GM21528 (cell line): ENCODE results near the gene GALP.
"Not testable (repeated sequence)": the region's sequence is repeated elsewhere in the genome, so short reads cannot be mapped to it uniquely, and the experiment has no call there.

Experiments
- ATAC-seq: cut with Tn5 transposase; IDR thresholded peaks from one replicate; pipeline ENCODE4 v1.9.1; 2021; ENCODE audit warnings: mild to moderate bottlenecking, moderate library complexity; ENCODE audit not compliant: unreplicated experiment, low FRiP score

GALP gene

GRCh38 chr19:56177564-56178243 is 1.9 kb downstream of the GALP start:
- ATAC-seq: no peak

DNA sequence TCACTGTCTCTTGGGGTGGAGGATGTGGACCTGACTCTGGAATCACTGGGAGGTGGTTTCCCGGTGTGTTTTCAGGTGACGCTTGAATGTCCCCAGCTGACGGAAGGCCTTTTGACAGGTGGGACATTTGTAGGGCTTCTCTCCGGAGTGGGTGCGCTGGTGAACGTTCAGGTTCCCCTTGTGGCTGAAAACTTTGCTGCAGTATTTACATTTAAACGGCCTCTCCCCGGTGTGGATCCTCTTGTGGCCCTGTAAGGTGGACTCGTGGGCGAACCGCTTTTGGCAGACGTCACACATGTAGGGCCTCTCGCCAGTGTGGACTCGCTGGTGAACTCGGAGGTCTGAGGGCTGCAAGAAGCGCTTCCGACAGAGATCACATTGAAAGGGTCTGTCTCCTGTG is 14.0 kb downstream of the GALP start:
- no peak for ATAC-seq

GRCh38 chr19:56191115-56191514 is 15.3 kb downstream of the GALP start:
- ATAC-seq: no peak

GRCh38 chr19:56191711-56192110 is 15.9 kb downstream of the GALP start:
- ATAC-seq: no peak

- no peak for ATAC-seq
Measured at GRCh38 chr19:56193981-56194640, 18.3 kb downstream of the GALP start.

DNA sequence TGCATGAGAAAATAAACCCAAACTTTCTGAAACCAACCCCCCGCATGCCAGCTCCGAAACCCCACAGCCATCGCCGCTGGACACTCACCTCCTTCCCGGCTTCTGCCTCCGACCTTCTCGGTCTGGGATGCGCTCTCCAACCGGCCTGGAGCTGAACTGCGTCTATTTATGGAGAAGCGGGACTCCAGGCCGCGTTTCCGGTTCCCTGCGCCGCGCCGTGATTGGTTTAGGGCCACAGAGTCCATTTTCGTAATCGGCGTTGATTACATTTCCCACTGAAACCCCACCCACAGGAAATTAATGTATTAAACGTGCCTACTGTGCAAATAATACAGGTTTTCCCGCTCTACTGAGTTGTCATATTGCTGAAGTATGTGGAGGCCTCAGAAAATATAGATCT is 21.8 kb downstream of the GALP start, which contains the start of gene ZSCAN5B:
Gene ZSCAN5B (minus strand): TSS at position 138 of the 400 bp plus-strand sequence. CDS start 4,731 bp downstream, outside the sequence.
- ATAC-seq: not testable (repeated sequence)

DNA sequence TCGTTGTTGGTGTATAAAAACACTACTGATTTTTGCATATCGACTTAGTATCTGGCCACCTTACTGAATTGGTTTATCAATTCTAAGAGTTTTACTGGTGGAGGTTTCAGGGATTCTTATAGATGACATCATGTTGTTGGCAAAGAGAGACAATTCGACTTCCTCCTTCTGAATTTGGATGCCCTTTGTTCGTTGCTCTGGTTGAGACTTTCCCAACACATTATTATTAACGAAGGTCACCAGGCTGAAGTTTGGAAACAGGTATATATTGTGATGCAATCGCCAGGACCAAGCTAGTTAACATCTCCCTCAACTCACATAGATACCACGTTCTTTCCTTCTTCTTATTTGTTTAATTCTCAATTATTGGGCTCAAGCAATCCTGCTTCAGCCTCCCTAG is 23.9 kb downstream of the GALP start:
- ATAC-seq: no peak

- no peak for ATAC-seq
Measured at GRCh38 chr19:56201973-56202372, 26.2 kb downstream of the GALP start, which contains the start of gene ZSCAN5C. Gene ZSCAN5C (plus strand): TSS chr19:56202273. CDS start chr19:56205914, 3,641 bp downstream.

DNA sequence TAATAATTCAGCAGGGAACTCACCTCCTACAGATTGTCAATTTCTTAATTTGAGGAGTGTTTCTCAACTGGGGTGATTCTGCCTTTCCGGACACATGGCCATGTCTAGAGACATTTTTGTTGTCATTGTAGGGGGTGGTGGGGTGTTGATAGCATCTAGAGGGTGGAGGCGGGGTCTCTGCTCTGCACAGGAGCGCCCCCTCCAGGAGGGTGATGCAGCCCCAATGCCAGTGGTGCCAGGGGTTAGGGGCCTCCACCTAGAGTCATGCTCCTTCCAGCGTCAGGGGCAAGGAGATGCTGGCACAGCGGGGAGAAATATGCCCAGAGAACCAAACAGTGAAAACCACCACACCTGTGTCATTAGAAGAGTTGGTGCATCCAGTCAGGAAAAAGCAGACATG is 31.8 kb downstream of the GALP start:
- ATAC-seq: not testable (repeated sequence)

DNA sequence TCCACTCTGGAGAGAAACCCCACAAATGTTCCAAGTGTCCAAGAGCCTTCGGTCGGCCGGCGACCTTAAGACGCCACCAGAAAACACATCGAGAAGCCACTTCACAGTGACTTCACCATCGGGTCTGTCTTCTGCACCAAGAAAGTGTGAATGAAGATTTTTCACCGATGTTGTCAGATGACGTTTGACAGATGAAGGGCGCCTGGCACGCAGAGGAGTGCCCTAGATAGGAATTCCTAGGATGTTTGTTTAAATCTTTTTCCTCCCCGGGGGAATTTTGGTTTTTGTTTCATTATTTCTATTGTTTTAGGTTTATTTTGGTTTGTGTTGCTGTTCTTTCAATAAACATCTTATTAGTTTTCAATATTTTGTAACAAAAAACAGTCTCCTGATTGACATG is 33.3 kb downstream of the GALP start:
- no peak for ATAC-seq

- ATAC-seq: not testable (repeated sequence)
Measured at GRCh38 chr19:56210036-56210435, 34.2 kb downstream of the GALP start.

GRCh38 chr19:56211718-56212117 is 35.9 kb downstream of the GALP start:
- no peak for ATAC-seq

GRCh38 chr19:56217039-56217949 is 41.5 kb downstream of the GALP start:
- no peak for ATAC-seq

- ATAC-seq: no peak
Measured at GRCh38 chr19:56218961-56219360, 43.2 kb downstream of the GALP start.

- not testable (repeated sequence) for ATAC-seq
Measured at GRCh38 chr19:56221442-56221841, 45.6 kb downstream of the GALP start.

GRCh38 chr19:56221851-56222250 is 46.0 kb downstream of the GALP start:
- no peak for ATAC-seq

DNA sequence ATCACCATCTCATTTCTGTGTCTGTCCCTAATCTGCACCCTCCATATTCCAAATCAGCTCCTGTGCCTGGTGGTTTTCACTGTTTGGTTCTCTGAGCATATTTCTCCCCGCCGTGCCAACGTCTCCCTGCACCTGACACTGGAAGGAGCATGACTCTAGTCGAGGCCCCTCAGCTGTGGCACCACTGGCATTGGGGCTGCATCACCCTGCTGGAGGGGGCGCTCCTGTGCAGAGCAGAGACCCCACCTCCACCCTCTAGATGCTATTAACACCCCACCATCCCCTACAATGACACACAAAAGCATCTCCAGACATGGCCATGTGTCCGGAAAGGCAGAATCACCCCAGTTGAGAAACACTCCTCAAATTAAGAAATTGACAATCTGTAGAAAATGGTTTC is 47.1 kb downstream of the GALP start:
- ATAC-seq: no peak

DNA sequence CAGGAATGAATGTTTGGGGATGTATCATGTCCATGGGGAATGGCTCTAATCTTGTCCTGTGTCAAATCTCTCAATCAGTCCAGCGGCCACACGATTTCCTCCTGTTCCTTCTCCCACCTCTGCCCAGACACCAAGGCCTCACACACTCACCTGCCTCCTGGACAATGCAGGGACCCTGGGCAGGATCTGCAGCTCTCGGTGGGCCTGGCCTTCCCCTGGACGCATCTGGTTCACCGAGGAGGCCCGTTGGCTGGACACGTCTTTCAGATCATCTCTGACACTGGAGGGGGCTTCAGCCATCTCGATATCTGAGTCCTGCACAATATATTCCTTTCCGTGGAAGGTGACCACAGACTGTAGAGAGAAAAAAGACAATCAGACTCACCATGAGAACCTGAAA is 47.7 kb downstream of the GALP start:
- ATAC-seq: no peak
